ENCODE data around the gene ITPRIPL1.

ITPRIPL1 gene

GRCh38 chr2:96356889-96357288 is 31.8 kb downstream of the ITPRIPL1 start:
- DNase-seq: no peak

GRCh38 chr2:96359310-96359709 is 34.2 kb downstream of the ITPRIPL1 start:
- DNase-seq: no peak

- no peak for DNase-seq
Measured at GRCh38 chr2:96359866-96360265, 34.7 kb downstream of the ITPRIPL1 start.

- DNase-seq: no peak
Measured at GRCh38 chr2:96361751-96362150, 36.6 kb downstream of the ITPRIPL1 start.

- no peak for DNase-seq
Measured at GRCh38 chr2:96369186-96369585, 44.1 kb downstream of the ITPRIPL1 start.

- DNase-seq: peak; percentile 7
Measured at GRCh38 chr2:96374211-96374951, 49.3 kb downstream of the ITPRIPL1 start.

Measured in fibroblast of skin of back (primary cell).